ENCODE results near the gene FBRSL1.

FBRSL1 gene

GRCh38 chr12:132496710-132497109 lies 6.8 kb downstream of the FBRSL1 start:
- no peaks in the 10 kb centered on the region for H3K27me3 Mint-ChIP-seq
- H3K4me3 Mint-ChIP-seq, result no peak overlapping the region
- H3K36me3 Mint-ChIP-seq, result peaks cover 4% of the 10 kb centered on the region
- CTCF ChIA-PET, result no interaction called here
- H3K9me3 Mint-ChIP-seq, result no peaks in the 10 kb centered on the region
- DNase-seq, result no peak
- H3K4me1 Mint-ChIP-seq, result peaks cover 24% of the 10 kb centered on the region
- no peak overlapping the region for H3K27ac Mint-ChIP-seq

GRCh38 chr12:132497514-132498405 lies 7.8 kb downstream of the FBRSL1 start:
- Mint-ChIP-seq H3K4me3 (no peak overlapping the region), H3K4me1 (peaks cover 16% of the 10 kb centered on the region), H3K27me3 (no peaks in the 10 kb centered on the region), H3K36me3 (no peaks in the 10 kb centered on the region), H3K9me3 (no peaks in the 10 kb centered on the region), H3K27ac (no peak overlapping the region)
- CTCF ChIA-PET, result no interaction called here
- no peak for DNase-seq

- Mint-ChIP-seq H3K27me3 (no peaks in the 10 kb centered on the region), H3K4me1 (peaks cover 17% of the 10 kb centered on the region), H3K36me3 (no peaks in the 10 kb centered on the region), H3K4me3 (no peak overlapping the region), H3K9me3 (no peaks in the 10 kb centered on the region), H3K27ac (no peak overlapping the region)
- CTCF ChIA-PET, result no interaction called here
- DNase-seq, result no peak
Observed at GRCh38 chr12:132498931-132499330, 9.0 kb downstream of the FBRSL1 start.

- Mint-ChIP-seq H3K4me3 (no peak overlapping the region), H3K9me3 (no peaks in the 10 kb centered on the region), H3K4me1 (peaks cover 23% of the 10 kb centered on the region), H3K27ac (no peak overlapping the region), H3K36me3 (no peaks in the 10 kb centered on the region), H3K27me3 (no peaks in the 10 kb centered on the region)
- CTCF ChIA-PET, result no interaction called here
- DNase-seq, result no peak
Observed at GRCh38 chr12:132500142-132500855, 10.3 kb downstream of the FBRSL1 start.

- no peaks in the 10 kb centered on the region for H3K36me3 Mint-ChIP-seq
- H3K4me1 Mint-ChIP-seq, result peaks cover 27% of the 10 kb centered on the region
- no peak overlapping the region for H3K27ac Mint-ChIP-seq
- H3K9me3 Mint-ChIP-seq, result no peaks in the 10 kb centered on the region
- H3K27me3 Mint-ChIP-seq, result no peaks in the 10 kb centered on the region
- DNase-seq, result no peak
- H3K4me3 Mint-ChIP-seq, result no peak overlapping the region
- CTCF ChIA-PET, result no interaction called here
Observed at GRCh38 chr12:132500856-132501180, 10.9 kb downstream of the FBRSL1 start.

GRCh38 chr12:132501204-132501940 lies 11.4 kb downstream of the FBRSL1 start:
- no peak for DNase-seq
- Mint-ChIP-seq H3K27ac (no peak overlapping the region), H3K4me3 (no peak overlapping the region), H3K36me3 (no peaks in the 10 kb centered on the region), H3K27me3 (no peaks in the 10 kb centered on the region), H3K4me1 (peaks cover 30% of the 10 kb centered on the region), H3K9me3 (no peaks in the 10 kb centered on the region)
- CTCF ChIA-PET, result no interaction called here

- no peaks in the 10 kb centered on the region for H3K27me3 Mint-ChIP-seq
- CTCF ChIA-PET, result no interaction called here
- no peaks in the 10 kb centered on the region for H3K36me3 Mint-ChIP-seq
- H3K27ac Mint-ChIP-seq, result no peak overlapping the region
- peaks cover 37% of the 10 kb centered on the region for H3K4me1 Mint-ChIP-seq
- H3K4me3 Mint-ChIP-seq, result no peak overlapping the region
- no peaks in the 10 kb centered on the region for H3K9me3 Mint-ChIP-seq
- DNase-seq, result peak; percentile 34
Observed at GRCh38 chr12:132502149-132502881, 12.4 kb downstream of the FBRSL1 start.

- no peak overlapping the region for H3K4me3 Mint-ChIP-seq
- CTCF ChIA-PET, result no interaction called here
- no peak for DNase-seq
- H3K27ac Mint-ChIP-seq, result no peak overlapping the region
- peaks cover 37% of the 10 kb centered on the region for H3K4me1 Mint-ChIP-seq
- no peaks in the 10 kb centered on the region for H3K27me3 Mint-ChIP-seq
- H3K36me3 Mint-ChIP-seq, result no peaks in the 10 kb centered on the region
- H3K9me3 Mint-ChIP-seq, result no peaks in the 10 kb centered on the region
Observed at GRCh38 chr12:132502882-132503193, 12.9 kb downstream of the FBRSL1 start.

- CTCF ChIA-PET, result interaction anchor here (0.5 to 1.6 kb wide), 2 partner anchors 51 to 90 kb away, joined by 3 read pairs; no protein-coding TSS in a partner anchor
- H3K27ac Mint-ChIP-seq, result no peak overlapping the region
Observed at GRCh38 chr12:132503618-132504204, 13.8 kb downstream of the FBRSL1 start.

GRCh38 chr12:132505105-132505851 lies 15.3 kb downstream of the FBRSL1 start:
- Mint-ChIP-seq H3K36me3 (no peaks in the 10 kb centered on the region), H3K4me1 (peaks cover 37% of the 10 kb centered on the region), H3K27ac (no peak overlapping the region), H3K27me3 (no peaks in the 10 kb centered on the region), H3K9me3 (no peaks in the 10 kb centered on the region), H3K4me3 (no peak overlapping the region)
- no peak for DNase-seq
- CTCF ChIA-PET, result interaction anchor here (1.3 kb wide), 1 partner anchor 13 kb away, joined by 3 read pairs; no protein-coding TSS in a partner anchor

More at GRCh38 chr12:132503618-132504204, 13.8 kb downstream of the FBRSL1 start:
- no peaks in the 10 kb centered on the region for H3K36me3 Mint-ChIP-seq
- H3K27me3 Mint-ChIP-seq, result no peaks in the 10 kb centered on the region
- H3K9me3 Mint-ChIP-seq, result no peaks in the 10 kb centered on the region
- H3K4me1 Mint-ChIP-seq, result peaks cover 37% of the 10 kb centered on the region
- H3K4me3 Mint-ChIP-seq, result no peak overlapping the region
- DNase-seq, result no peak

GRCh38 chr12:132505852-132506219 lies 15.9 kb downstream of the FBRSL1 start:
- no peaks in the 10 kb centered on the region for H3K27me3 Mint-ChIP-seq
- CTCF ChIA-PET, result no interaction called here
- no peak overlapping the region for H3K4me3 Mint-ChIP-seq
- no peaks in the 10 kb centered on the region for H3K9me3 Mint-ChIP-seq
- peak overlapping the region; percentile 33 for H3K27ac Mint-ChIP-seq
- H3K4me1 Mint-ChIP-seq, result peaks cover 37% of the 10 kb centered on the region
- no peaks in the 10 kb centered on the region for H3K36me3 Mint-ChIP-seq
- no peak for DNase-seq

GRCh38 chr12:132506328-132507160 lies 16.6 kb downstream of the FBRSL1 start:
- H3K9me3 Mint-ChIP-seq, result no peaks in the 10 kb centered on the region

More at GRCh38 chr12:132506328-132507160, 16.6 kb downstream of the FBRSL1 start:
- no peaks in the 10 kb centered on the region for H3K36me3 Mint-ChIP-seq
- H3K27ac Mint-ChIP-seq, result peak overlapping the region; percentile 81
- CTCF ChIA-PET, result interaction anchor here (1.5 kb wide), 1 partner anchor 13 kb away, joined by 4 read pairs; no protein-coding TSS in a partner anchor
- no peaks in the 10 kb centered on the region for H3K27me3 Mint-ChIP-seq
- peaks cover 37% of the 10 kb centered on the region for H3K4me1 Mint-ChIP-seq
- H3K4me3 Mint-ChIP-seq, result no peak overlapping the region
- peak; percentile 86 for DNase-seq

Measured in activated naive CD4-positive, alpha-beta T cell treated with anti-CD3 and anti-CD28 coated beads, Interleukin-2, amount 10 ng/mL, durations not matched to agents 7 days and 5 days (primary cell).